NCI-H345 treated with DMSO at 0.1 percent for 48 hours (cell line): Measurements from ENCODE around the gene WAC.

Source experiments
- DNase-seq: peaks from one replicate; lab custom pipeline; 2025; ENCODE audit not compliant: unreplicated experiment; lab: John Stamatoyannopoulos, UW

WAC gene

GRCh38 chr10:28523725-28524252 lies 9.1 kb upstream of the WAC start:
- no peak for DNase-seq

DNA sequence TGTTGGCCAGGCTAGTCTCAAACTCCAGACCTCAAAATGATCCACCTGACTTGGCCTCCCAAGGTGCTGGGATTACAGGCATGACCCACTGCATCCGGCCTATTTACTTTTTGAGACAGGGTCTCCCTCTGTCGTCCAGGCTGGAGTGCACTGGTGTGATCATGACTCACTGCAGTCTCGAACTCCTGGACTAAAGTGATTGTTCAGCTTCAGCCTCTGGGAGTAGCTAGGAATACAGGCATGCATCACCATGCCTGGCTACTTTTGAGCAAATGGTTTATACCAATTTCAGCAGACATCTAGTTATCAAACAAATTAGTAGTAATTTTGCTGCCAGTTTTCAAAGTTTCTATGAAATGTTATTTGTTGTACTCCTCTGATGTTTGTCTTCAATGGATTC lies 2.2 kb upstream of the WAC start:
- no peak for DNase-seq

- no peak for DNase-seq
These were observed 257 bp downstream of the WAC start for GRCh38 chr10:28533186-28533564.

DNA sequence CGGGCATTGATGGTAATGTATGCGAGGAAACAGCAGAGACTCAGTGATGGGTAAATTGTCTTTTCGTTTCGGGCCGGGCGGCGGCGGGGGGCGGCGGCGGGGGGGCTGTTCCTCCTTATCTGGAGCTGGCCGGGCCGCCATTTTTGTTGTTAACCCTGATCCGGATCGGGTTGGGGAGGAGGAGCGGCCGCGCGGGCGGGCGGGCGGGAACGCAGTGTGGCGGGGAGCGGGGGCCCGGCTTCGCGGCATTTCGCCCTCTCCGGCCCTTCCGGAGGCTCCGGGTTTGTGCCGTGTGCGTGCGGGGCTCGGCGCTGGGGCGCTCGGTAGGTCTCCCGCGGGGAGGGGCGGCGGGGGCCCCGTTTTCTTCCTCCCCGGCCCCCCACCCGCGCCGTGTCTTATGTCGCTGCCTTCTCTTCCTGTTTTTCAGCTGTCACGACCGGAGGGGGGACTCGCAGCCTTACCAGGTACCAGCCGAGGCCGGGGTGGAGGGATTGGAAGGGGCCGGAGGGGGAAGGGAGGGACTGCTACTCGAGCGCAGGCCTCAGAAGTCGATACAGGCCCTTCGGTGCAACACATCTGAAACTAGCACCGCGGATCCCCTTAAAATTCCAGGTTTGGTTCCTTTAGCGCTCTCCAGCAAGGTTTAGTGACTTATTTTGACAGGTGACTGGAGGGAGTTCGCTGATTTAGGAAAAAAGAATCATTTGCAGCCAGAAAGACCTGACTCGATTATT lies 820 bp downstream of the WAC start:
- DNase-seq: no peak

DNA sequence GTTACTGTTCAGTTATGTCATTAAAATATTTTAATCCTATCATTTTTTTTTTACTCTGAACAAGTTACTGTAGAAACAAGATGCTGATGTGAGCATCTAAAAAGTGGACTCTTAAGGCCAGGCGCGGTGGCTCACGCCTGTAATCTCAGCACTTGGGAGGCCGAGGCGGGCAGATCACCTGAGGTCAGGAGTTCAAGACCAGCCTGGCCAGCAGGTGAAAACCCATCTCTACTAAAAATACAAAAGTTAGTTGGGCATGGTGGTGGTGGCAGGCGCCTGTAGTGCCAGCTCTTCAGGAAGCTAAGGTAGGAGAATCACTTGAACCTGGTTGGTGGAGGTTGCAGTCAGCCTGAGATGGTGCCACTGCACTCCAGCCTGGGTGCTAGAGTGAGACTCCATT lies 2.9 kb downstream of the WAC start:
- no peak for DNase-seq

- DNase-seq: no peak
These were observed 5.7 kb downstream of the WAC start for GRCh38 chr10:28538595-28538994.

DNA sequence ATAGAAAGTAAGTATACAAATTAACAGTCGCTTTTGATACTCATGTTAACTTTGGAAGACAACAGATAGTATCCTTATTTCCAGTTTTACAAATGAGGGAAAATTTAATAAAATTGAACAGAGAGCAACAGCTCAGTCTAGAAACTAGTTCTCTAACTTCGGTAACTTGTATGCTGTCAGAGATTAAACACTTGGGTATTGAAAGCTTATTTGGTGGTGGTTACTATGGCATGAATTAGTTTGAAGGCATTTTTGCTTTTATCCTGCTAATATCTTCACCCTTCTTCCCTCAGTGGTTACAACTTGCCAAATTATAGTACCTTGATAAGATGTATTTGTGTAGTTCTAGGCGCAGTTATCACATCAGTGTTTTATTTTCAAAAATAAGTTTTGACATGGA lies 7.2 kb downstream of the WAC start:
- DNase-seq: no peak

DNA sequence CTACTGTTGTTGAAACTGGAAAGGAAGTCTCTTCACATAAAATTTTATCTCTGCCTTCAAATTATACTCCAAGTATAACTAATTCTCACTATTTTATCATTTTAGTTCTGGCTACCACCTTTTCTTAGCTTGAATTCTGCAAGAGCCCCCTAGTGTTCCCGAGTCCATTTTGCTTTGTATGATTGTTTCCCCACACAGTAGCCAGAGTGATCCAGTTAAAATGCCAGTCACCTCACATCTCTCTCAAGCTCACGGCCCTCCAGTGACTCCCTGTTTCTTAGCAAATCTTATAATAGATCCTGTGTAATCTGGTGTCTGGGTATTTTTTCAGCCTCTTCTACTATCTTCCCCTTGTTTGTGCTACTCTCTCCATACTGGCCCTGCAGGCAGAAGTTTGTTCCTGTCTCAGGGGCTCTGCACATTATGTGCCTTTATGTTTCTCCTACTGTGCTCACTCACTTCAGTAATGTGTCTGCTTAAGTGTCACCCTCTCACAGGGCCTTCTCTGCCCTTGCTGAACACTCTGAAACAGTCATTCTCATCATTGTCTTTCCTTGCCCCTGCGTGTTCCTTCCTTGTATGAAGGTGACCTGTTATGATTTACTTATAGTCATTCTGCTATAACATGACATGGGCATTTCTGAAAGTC lies 8.9 kb downstream of the WAC start:
- no peak for DNase-seq

DNA sequence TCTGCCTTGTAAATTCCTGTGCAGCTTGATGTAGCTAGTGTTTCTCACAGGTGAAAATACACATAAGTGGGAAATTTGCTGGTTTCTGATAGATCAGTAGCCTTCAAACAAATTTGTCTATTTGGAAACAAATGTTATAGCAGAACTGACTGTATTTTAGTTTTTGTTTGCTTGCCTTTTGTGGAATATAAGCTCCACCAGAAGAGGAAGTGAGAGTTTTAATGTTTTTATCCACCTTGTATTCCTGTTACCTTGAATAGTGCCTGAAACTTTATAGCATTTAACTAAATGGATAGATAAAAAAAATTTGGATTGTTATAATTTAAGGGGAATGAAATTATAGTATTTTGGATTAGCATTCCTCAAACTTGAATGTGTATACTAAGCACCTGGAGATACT lies 9.8 kb downstream of the WAC start:
- no peak for DNase-seq

GRCh38 chr10:28544058-28544457 lies 11.1 kb downstream of the WAC start:
- DNase-seq: no peak

GRCh38 chr10:28545967-28546644 lies 13.2 kb downstream of the WAC start:
- DNase-seq: no peak

GRCh38 chr10:28548781-28549498 lies 16.0 kb downstream of the WAC start:
- DNase-seq: no peak

- DNase-seq: no peak
These were observed 18.2 kb downstream of the WAC start for GRCh38 chr10:28551086-28551485.

DNA sequence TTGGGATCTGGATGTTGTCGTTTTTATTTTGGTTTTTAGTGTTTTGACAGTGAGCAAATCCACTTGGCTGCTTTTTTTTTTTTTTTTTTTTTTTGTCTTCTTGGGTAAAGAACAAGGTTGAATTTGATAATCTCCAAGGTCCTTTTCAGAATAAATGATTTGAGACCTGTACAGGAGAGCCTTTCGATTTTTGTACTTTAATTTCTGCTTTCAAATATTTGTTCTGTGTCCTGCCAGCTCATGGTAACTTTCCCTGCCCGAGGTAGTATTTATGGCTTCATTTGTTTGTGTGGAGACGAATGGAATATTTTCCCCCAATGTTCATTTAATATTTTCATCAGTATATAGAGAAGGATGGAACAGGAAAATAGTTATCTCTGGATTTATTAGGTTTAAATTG lies 19.9 kb downstream of the WAC start:
- no peak for DNase-seq

GRCh38 chr10:28554009-28554408 lies 21.1 kb downstream of the WAC start:
- no peak for DNase-seq

DNA sequence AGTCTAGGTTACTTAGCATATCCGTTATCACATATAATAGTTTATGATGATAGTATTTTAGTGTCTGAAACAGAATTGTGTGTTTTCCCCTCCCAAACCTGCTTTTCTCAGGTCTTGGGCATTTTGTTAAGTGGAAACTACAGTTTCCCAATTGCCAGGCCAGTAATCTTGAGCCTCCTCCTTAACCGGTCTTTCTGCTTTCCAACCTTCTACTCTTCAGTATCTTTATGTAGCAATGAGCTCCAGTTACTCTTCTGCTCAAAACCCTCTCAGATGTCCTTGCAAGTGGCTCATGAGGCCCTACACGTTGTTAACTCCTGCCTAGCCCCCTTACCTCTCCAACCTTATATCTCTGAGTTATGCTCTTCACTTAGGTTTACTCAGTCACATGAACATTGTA lies 22.0 kb downstream of the WAC start:
- no peak for DNase-seq

GRCh38 chr10:28555358-28555757 lies 22.4 kb downstream of the WAC start:
- DNase-seq: no peak

GRCh38 chr10:28556142-28556541 lies 23.2 kb downstream of the WAC start:
- DNase-seq: no peak

DNA sequence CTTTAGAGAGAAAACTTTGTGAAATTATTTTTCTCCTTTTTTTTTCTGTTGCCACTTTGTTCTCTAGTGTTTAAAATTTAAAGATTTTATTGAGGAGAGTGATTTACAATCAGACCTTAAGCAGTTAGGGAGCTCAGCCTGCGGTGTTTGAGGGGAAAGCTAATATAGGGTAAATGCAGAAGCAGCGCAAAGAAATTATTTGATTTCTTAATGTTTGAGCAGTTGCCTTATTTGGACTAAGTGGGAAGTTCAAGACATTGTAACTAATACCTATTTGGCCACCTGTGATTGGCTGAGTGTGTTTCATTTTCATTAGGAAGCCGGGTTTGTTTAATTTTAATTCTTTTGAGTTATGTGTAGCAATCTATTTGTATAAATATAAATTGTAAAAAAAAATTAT lies 25.3 kb downstream of the WAC start:
- no peak for DNase-seq

DNA sequence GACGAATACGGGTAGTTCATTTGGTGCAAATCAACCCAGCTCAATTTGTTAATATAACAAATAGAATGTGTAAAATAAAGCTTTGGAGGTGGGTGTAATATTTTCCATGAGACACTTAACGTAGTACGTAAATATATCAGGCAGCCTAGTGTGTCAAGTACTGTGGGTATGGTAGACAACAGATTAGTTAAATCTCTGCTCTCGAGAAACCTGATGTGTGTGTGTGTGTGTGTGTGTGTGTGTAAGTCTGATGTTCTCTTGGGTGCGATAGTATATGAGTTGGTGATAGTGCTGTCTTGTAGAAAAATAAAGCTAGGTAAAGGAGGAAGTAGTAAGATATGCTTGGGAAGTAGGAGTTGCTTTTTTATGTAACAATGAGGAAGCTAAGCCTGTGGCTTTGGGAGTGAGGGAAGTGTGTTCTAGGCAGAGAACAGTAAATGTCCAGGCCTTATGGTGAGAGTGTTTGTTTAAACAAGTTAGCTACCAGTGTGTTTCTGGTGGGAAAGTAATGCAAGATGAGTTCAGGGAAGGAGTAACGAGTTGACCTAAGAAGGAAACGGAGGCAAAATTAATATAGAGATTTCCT lies 26.1 kb downstream of the WAC start:
- DNase-seq: no peak

- no peak for DNase-seq
These were observed 26.7 kb downstream of the WAC start for GRCh38 chr10:28559618-28560017.
